Endothelial cell of umbilical vein (primary cell): Measurements from ENCODE around the gene MOGAT1. TPM values are rescaled to one million over a fixed set of nuclear protein-coding genes. Genes with fewer than 3 reads are reported as not detected.

Experiments
- BruUV-seq: library from RNA; stranded (reverse); fragments of 400-500 nt; replicated peaks from 2 replicates; lab custom pipeline; 2021; lab: Mats Ljungman, UMichigan
- CTCF ChIA-PET: fragments of 300-600, 350-600 bp; sonication (Branson Sonifier 250); formaldehyde crosslinking; loops from one replicate; lab custom pipeline; 2021; ENCODE audit warnings: antibody characterized with exemption, inconsistent platforms; lab: Charles Lee
- POLR2A ChIA-PET: fragments of 300-600, 350-600 bp; sonication (Branson Sonifier 250); formaldehyde crosslinking; loops from one replicate; lab custom pipeline; 2021; ENCODE audit warnings: antibody characterized with exemption, inconsistent platforms; lab: Charles Lee
- DNase-seq: peaks from one replicate; pipeline ENCODE4 v3.0.0-alpha.2; 2011; ENCODE audit warnings: low read depth, low spot score
- FAIRE-seq: peaks from 2 replicates; lab custom pipeline; 2011; peaks lifted over from hg19 to GRCh38; lab: Jason Lieb, UNC
- H2AFZ ChIP-seq: 2 replicates; pipeline ENCODE4 v1.6.0; 2012; ENCODE audit warnings: low read depth, low read length, control low read depth, inconsistent platforms
- H3K27ac ChIP-seq: 2 replicates; pipeline ENCODE4 v1.5.1; 2011; ENCODE audit warnings: low read depth, mild to moderate bottlenecking, control low read depth, low read length, moderate library complexity; ENCODE audit not compliant: insufficient read depth
- H3K27me3 ChIP-seq, 2 experiments: 2 replicates each; pipeline versions ENCODE4 v1.6.0 to v1.6.1; 2011; ENCODE audit warnings: low read length in 2 of 2, mixed read lengths in 1 of 2; ENCODE audit not compliant: control insufficient read depth in 2 of 2, insufficient read depth in 2 of 2
- H3K36me3 ChIP-seq, 2 experiments: 2 replicates in 1 of 2; 3 replicates in 1 of 2; pipeline ENCODE4 v1.5.1; 2011; ENCODE audit warnings: low read length in 2 of 2, mild to moderate bottlenecking in 1 of 2, moderate library complexity in 1 of 2; ENCODE audit not compliant: control insufficient read depth in 2 of 2, insufficient read depth in 2 of 2; ENCODE audit errors: extremely low read depth in 1 of 2
- H3K4me1 ChIP-seq: 3 replicates; pipeline ENCODE4 v1.5.1; 2011; ENCODE audit warnings: mild to moderate bottlenecking, low read length; ENCODE audit not compliant: control insufficient read depth, insufficient read depth; ENCODE audit errors: extremely low read depth
- H3K4me2 ChIP-seq: 2 replicates; pipeline ENCODE4 v1.6.1; 2011; ENCODE audit warnings: low read length, control low read depth, mixed read lengths; ENCODE audit not compliant: insufficient read depth
- H3K4me3 ChIP-seq, 3 experiments: fragments of 200-600 bp in 1 of 3; sonication (generic), shearing (Covaris generic) in 1 of 3; replicated peaks in 1 of 3; 2 replicates each; pipeline ENCODE4 v1.5.1; 2011 to 2016; ENCODE audit warnings: control low read depth in 3 of 3, low read length in 3 of 3, mild to moderate bottlenecking in 2 of 3, inconsistent platforms in 1 of 3, low read depth in 1 of 3, moderate library complexity in 1 of 3; ENCODE audit not compliant: insufficient read depth in 1 of 3
- H3K79me2 ChIP-seq: 2 replicates; pipeline ENCODE4 v1.6.0; 2012; ENCODE audit warnings: low read length, inconsistent platforms; ENCODE audit not compliant: control insufficient read depth, insufficient read depth
- H3K9ac ChIP-seq: replicated peaks from 2 replicates; pipeline ENCODE3; 2011; ENCODE audit warnings: low read length, control low read depth; ENCODE audit not compliant: insufficient read depth; ENCODE audit errors: extremely low read depth
- H3K9me1 ChIP-seq: replicated peaks from 3 replicates; pipeline ENCODE4 v1.6.0; 2011; ENCODE audit warnings: mild to moderate bottlenecking, low read length; ENCODE audit not compliant: control insufficient read depth, insufficient read depth; ENCODE audit errors: extremely low read depth
- H3K9me3 ChIP-seq: replicated peaks from 2 replicates; pipeline ENCODE4 v1.5.1; 2012; ENCODE audit warnings: low read length, inconsistent platforms; ENCODE audit not compliant: control insufficient read depth, insufficient read depth
- H4K20me1 ChIP-seq: replicated peaks from 2 replicates; pipeline ENCODE3; 2011; ENCODE audit warnings: mild to moderate bottlenecking, low read length; ENCODE audit not compliant: control insufficient read depth, insufficient read depth; ENCODE audit errors: extremely low read depth
- FOS ChIP-seq: IDR thresholded peaks from 2 replicates; pipeline ENCODE4 v1.6.1; 2011; ENCODE audit warnings: mild to moderate bottlenecking, low read length, moderate library complexity, borderline replicate concordance; ENCODE audit not compliant: insufficient read depth
- JUN ChIP-seq: IDR thresholded peaks from 2 replicates; pipeline ENCODE4 v1.6.1; 2011; ENCODE audit warnings: borderline replicate concordance, low read depth; ENCODE audit not compliant: insufficient read length, insufficient read depth
- MYC ChIP-seq: IDR thresholded peaks from one replicate; pipeline ENCODE4 v1.6.1; 2011; ENCODE audit warnings: mild to moderate bottlenecking, low read depth, low read length
- POLR2AphosphoS5 ChIP-seq: IDR thresholded peaks from 2 replicates; pipeline ENCODE4 v1.6.1; 2012; ENCODE audit warnings: low read depth, mild to moderate bottlenecking, control low read depth, low read length, moderate library complexity; ENCODE audit not compliant: insufficient read depth
- dilution Hi-C: fragments of 300-500 bp; cut with MboI; formaldehyde crosslinking; loops from one replicate; pipeline ENCODE4 v1.15.0; 2019; ENCODE audit warnings: low sequenced_read_pairs; ENCODE audit not compliant: extremely low pct_ligation_motif_present
- intact Hi-C: fragments of 100-400 bp; cut with micrococcal nuclease; formaldehyde crosslinking; loops from one replicate; pipeline ENCODE4 v1.10.0; 2022
- polyA plus RNA-seq, 4 experiments: library from polyadenylated mRNA; depleted of rRNA in 3 of 4; stranded (reverse) in 3 of 4; unstranded in 1 of 4; fragments of >200 nt; gene quantifications; 2 replicates each; pipeline versions ENCODE4 v1.2.1 to v1.2.3, GENCODE V29; 2011 to 2012; ENCODE audit warnings: missing spikeins in 1 of 4
- total RNA-seq: library from RNA; stranded (reverse); gene quantifications from 2 replicates; pipeline ENCODE4 v1.2.3, GENCODE V29; 2021
- TF ChIP-seq, protein P1 (sequence below): IDR thresholded peaks from 2 replicates; pipeline ENCODE4 v1.6.1; 2011; ENCODE audit not compliant: insufficient read depth, insufficient read length
- TF ChIP-seq, protein P2 (sequence below), 2 donors: IDR thresholded peaks; 1 replicate in 1 of 2; 2 replicates in 1 of 2; pipeline ENCODE4 v1.5.1; 2011; ENCODE audit warnings: low read length in 2 of 2, mild to moderate bottlenecking in 2 of 2, moderate library complexity in 2 of 2, control low read depth in 1 of 2, inconsistent platforms in 1 of 2, low read depth in 1 of 2; ENCODE audit not compliant: insufficient read depth in 1 of 2; ENCODE audit errors: extremely low read depth in 1 of 2

Gene MOGAT1
- total and polyA plus RNA-seq, 2 donors (not counting 3 experiments of a cell fraction or from before 2014, with no cell fraction given): not detected

DNA sequence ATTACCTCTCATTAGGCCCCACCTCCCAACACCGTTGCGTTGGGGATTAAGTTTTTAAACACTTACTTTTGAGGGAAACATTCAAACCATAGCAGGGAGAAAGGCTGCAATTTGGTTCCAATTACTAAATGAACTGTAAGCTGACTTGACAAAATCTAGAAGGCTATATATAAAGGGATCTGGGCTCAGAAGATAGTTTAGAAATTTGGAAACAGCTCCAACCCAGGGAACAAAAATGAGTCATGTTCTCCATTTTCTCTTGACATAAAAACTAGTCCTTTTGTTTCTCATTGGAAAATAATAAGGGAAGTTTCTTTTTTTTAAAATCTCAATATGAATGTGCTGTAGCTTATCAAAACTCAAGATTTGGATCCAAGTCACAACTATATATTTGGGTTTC, 17.5 kb downstream of the MOGAT1 start:
- Histone ChIP-seq H3K9me3 (no peaks in the 10 kb centered on the region), H3K36me3 (no peaks in the 10 kb centered on the region), H3K9me1 (no peaks in the 10 kb centered on the region), H3K27ac (no peak overlapping the region), H3K9ac (no peak overlapping the region), H3K4me2 (no peak overlapping the region), H3K4me3 (no peak overlapping the region), H3K27me3 (no peaks in the 10 kb centered on the region), H4K20me1 (no peaks in the 10 kb centered on the region), H3K79me2 (no peaks in the 10 kb centered on the region), H2AFZ (no peak overlapping the region), H3K4me1 (peaks cover 7% of the 10 kb centered on the region)
- FAIRE-seq: no peak
- dilution Hi-C loops (no loop called here), intact Hi-C loops (no loop called here)
- ChIA-PET POLR2A (no interaction called here), CTCF (interaction anchor here (1.1 to 4.7 kb wide), 4 partner anchors 10 to 250 kb away, joined by 4 to 23 read pairs (median 6); no protein-coding TSS in a partner anchor)
- DNase-seq: no peak
- no TSS peak for BruUV-seq
- TF ChIP-seq MYC (no peak), FOS (no peak), POLR2AphosphoS5 (no peak)
- TF ChIP-seq, protein P1, sequence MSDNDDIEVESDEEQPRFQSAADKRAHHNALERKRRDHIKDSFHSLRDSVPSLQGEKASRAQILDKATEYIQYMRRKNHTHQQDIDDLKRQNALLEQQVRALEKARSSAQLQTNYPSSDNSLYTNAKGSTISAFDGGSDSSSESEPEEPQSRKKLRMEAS: no peak
- TF ChIP-seq, protein P2, sequence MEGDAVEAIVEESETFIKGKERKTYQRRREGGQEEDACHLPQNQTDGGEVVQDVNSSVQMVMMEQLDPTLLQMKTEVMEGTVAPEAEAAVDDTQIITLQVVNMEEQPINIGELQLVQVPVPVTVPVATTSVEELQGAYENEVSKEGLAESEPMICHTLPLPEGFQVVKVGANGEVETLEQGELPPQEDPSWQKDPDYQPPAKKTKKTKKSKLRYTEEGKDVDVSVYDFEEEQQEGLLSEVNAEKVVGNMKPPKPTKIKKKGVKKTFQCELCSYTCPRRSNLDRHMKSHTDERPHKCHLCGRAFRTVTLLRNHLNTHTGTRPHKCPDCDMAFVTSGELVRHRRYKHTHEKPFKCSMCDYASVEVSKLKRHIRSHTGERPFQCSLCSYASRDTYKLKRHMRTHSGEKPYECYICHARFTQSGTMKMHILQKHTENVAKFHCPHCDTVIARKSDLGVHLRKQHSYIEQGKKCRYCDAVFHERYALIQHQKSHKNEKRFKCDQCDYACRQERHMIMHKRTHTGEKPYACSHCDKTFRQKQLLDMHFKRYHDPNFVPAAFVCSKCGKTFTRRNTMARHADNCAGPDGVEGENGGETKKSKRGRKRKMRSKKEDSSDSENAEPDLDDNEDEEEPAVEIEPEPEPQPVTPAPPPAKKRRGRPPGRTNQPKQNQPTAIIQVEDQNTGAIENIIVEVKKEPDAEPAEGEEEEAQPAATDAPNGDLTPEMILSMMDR (IDR thresholded peaks at IDR 0.05; ENCODE audit: extremely low read depth in 1 of 2, insufficient read depth in 1 of 2, low read depth in 1 of 2, low read length in 2 of 2): no peak

DNA sequence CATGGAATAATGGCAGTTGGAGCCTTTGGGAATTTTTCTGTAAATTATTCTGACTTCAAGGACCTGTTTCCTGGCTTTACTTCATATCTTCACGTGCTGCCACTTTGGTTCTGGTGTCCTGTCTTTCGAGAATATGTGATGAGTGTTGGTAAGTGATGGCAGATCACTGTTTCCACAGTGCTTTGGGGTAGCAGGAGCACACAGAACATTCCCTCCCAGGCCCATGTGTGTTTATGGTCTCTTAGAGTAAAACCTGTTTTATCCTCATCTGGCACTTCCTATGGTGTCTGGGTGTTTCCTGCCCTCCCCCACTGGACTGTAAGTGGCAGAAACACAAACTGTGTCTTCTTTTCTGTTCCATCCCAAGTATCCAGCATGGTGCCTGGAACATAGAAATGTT, 17.9 kb downstream of the MOGAT1 start:
- no peak overlapping the region for H3K4me3 ChIP-seq
- ChIA-PET POLR2A (no interaction called here), CTCF (interaction anchor here (1.1 to 4.7 kb wide), 4 partner anchors 9 to 249 kb away, joined by 4 to 23 read pairs (median 6); no protein-coding TSS in a partner anchor)
- dilution Hi-C loops (no loop called here), intact Hi-C loops (no loop called here)
- no TSS peak for BruUV-seq
- no peaks in the 10 kb centered on the region for H3K9me1 ChIP-seq
- peaks cover 9% of the 10 kb centered on the region for H3K4me1 ChIP-seq
- H3K4me2 ChIP-seq: no peak overlapping the region
- no peaks in the 10 kb centered on the region for H4K20me1 ChIP-seq
- no peaks in the 10 kb centered on the region for H3K79me2 ChIP-seq
- no peaks in the 10 kb centered on the region for H3K9me3 ChIP-seq
- no peak for DNase-seq
- no peak overlapping the region for H3K27ac ChIP-seq
- TF ChIP-seq, protein P1: no peak
- TF ChIP-seq JUN: no peak
- TF ChIP-seq, protein P2 (IDR thresholded peaks at IDR 0.05; ENCODE audit: extremely low read depth in 1 of 2, insufficient read depth in 1 of 2, low read depth in 1 of 2, low read length in 2 of 2): no peak
- no peak for FAIRE-seq
- H3K27me3 ChIP-seq: no peaks in the 10 kb centered on the region
- no peaks in the 10 kb centered on the region for H3K36me3 ChIP-seq
- H3K9ac ChIP-seq: no peak overlapping the region
- H2AFZ ChIP-seq: no peak overlapping the region
